ENCODE measurements around the gene RGS12.

- TF ChIP-seq CTCF (optimal IDR thresholded peaks at IDR 0.05 in 1 of 3, IDR thresholded peaks at IDR 0.05 in 1 of 3, conservative IDR thresholded peaks at IDR 0.05 in 1 of 3; ENCODE audit: extremely low read depth in 1 of 3, insufficient read depth in 2 of 3, low read length in 3 of 3): no peak
- TF ChIP-seq EZH2 (IDR thresholded peaks at IDR 0.05; ENCODE audit: low read length): no peak
Observed at GRCh38 chr4:3257103-3257555, 35.7 kb upstream of the RGS12 start.

All from keratinocyte (primary cell).